Esophagus squamous epithelium (tissue), 4 donors: ENCODE measurements around the gene MAP3K5.

Experiments used
- POLR2A ChIP-seq, 4 donors: fragments of 450-650 bp; IDR thresholded peaks; one replicate each; pipeline ENCODE4 v1.6.1; 2017; ENCODE audit warnings: antibody characterized with exemption in 4 of 4, mild to moderate bottlenecking in 4 of 4, moderate library complexity in 3 of 4
- TF ChIP-seq, protein P1 (sequence below), 6 experiments: fragments of 450-650 bp in 4 of 6; fragments of 200-600 bp in 2 of 6; sonication (generic) in 2 of 6; IDR thresholded peaks; one replicate each; pipeline ENCODE4 v1.5.1; 2016 to 2019; ENCODE audit warnings: antibody characterized with exemption in 6 of 6, mild to moderate bottlenecking in 4 of 6, moderate library complexity in 4 of 6

DNA sequence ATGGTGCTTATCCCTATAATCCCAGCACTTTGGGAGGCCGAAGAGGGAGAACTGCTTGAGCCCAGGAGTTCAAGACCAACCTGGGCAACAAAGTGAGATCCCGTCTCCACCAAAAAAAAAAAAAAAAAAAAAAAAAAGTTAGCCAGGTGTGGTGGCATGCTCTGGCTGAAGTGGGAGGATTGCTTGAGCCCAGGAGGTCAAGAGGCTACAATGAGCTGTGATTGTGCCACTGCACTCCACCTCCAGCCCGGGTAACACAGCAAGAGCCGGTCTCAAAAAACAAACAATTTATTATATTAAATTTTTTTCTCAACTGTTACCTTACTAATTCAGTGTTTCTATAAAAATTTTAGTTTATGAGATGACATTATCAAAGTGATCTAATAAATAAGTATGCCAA lies 156.7 kb downstream of the MAP3K5 start:
- no peak for TF ChIP-seq POLR2A (IDR thresholded peaks at IDR 0.05)
- TF ChIP-seq, protein P1, sequence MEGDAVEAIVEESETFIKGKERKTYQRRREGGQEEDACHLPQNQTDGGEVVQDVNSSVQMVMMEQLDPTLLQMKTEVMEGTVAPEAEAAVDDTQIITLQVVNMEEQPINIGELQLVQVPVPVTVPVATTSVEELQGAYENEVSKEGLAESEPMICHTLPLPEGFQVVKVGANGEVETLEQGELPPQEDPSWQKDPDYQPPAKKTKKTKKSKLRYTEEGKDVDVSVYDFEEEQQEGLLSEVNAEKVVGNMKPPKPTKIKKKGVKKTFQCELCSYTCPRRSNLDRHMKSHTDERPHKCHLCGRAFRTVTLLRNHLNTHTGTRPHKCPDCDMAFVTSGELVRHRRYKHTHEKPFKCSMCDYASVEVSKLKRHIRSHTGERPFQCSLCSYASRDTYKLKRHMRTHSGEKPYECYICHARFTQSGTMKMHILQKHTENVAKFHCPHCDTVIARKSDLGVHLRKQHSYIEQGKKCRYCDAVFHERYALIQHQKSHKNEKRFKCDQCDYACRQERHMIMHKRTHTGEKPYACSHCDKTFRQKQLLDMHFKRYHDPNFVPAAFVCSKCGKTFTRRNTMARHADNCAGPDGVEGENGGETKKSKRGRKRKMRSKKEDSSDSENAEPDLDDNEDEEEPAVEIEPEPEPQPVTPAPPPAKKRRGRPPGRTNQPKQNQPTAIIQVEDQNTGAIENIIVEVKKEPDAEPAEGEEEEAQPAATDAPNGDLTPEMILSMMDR (IDR thresholded peaks at IDR 0.05): no peak
